Measurements from ENCODE around the gene KANSL1. TPM values are rescaled to one million over a fixed set of nuclear protein-coding genes. Genes with fewer than 3 reads are reported as not detected.
"Not testable (repeated sequence)": the region's sequence is repeated elsewhere in the genome, so short reads cannot be mapped to it uniquely, and the experiment has no call there.

KANSL1 gene
- polyA plus RNA-seq, 1 donor, result 39.6 TPM

- DNase-seq, result no peak
Observed at GRCh38 chr17:46037722-46038255, 155.4 kb downstream of the KANSL1 start.

- no peak for DNase-seq
Observed at GRCh38 chr17:46036491-46036890, 156.7 kb downstream of the KANSL1 start.

- no peak for DNase-seq
Observed at GRCh38 chr17:46035112-46035818, 158.0 kb downstream of the KANSL1 start.

- DNase-seq, result no peak
Observed at GRCh38 chr17:46033392-46033791, 159.8 kb downstream of the KANSL1 start.

- DNase-seq, result no peak
Observed at GRCh38 chr17:46032909-46033308, 160.3 kb downstream of the KANSL1 start.

- DNase-seq, result no peak
Observed at GRCh38 chr17:46031920-46032319, 161.3 kb downstream of the KANSL1 start.

- no peak for DNase-seq
Observed at GRCh38 chr17:46031440-46031839, 161.8 kb downstream of the KANSL1 start.

- DNase-seq, result no peak
Observed at GRCh38 chr17:46030752-46031151, 162.5 kb downstream of the KANSL1 start.

- no peak for DNase-seq
Observed at GRCh38 chr17:46029627-46030026, 163.6 kb downstream of the KANSL1 start.

GRCh38 chr17:46028981-46029565 lies 164.2 kb downstream of the KANSL1 start:
- DNase-seq, result no peak

- DNase-seq, result no peak
Observed at GRCh38 chr17:46028374-46028773, 164.9 kb downstream of the KANSL1 start.

- no peak for DNase-seq
Observed at GRCh38 chr17:46027976-46028325, 165.3 kb downstream of the KANSL1 start.

GRCh38 chr17:46027048-46027975 lies 165.9 kb downstream of the KANSL1 start:
- no peak for DNase-seq

GRCh38 chr17:46026166-46027047 lies 166.8 kb downstream of the KANSL1 start:
- DNase-seq, result no peak

- no peak for DNase-seq
Observed at GRCh38 chr17:46025510-46026165, 167.6 kb downstream of the KANSL1 start.

GRCh38 chr17:46025060-46025459 lies 168.2 kb downstream of the KANSL1 start:
- DNase-seq, result no peak

- no peak for DNase-seq
Observed at GRCh38 chr17:46024590-46024989, 168.6 kb downstream of the KANSL1 start.

- DNase-seq, result no peak
Observed at GRCh38 chr17:46023783-46024388, 169.3 kb downstream of the KANSL1 start.

GRCh38 chr17:46023366-46023765 lies 169.9 kb downstream of the KANSL1 start:
- not testable (repeated sequence) for DNase-seq

- no peak for DNase-seq
Observed at GRCh38 chr17:46020998-46021397, 172.2 kb downstream of the KANSL1 start.
